D341Med (cell line): ENCODE results near the gene TNS3.
"Not testable (repeated sequence)": the region's sequence is repeated elsewhere in the genome, so short reads cannot be mapped to it uniquely, and the experiment has no call there.

Source experiments
- DNase-seq: peaks from one replicate; pipeline ENCODE4 v3.0.0; 2012; ENCODE audit warnings: low spot score

TNS3 gene

GRCh38 chr7:47283497-47284131 lies 298.3 kb downstream of the TNS3 start:
- DNase-seq = no peak

GRCh38 chr7:47282790-47283496 lies 299.0 kb downstream of the TNS3 start:
- DNase-seq = no peak

- no peak for DNase-seq
Observed at GRCh38 chr7:47281966-47282643, 299.8 kb downstream of the TNS3 start.

GRCh38 chr7:47281161-47281560 lies 300.8 kb downstream of the TNS3 start:
- no peak for DNase-seq

- no peak for DNase-seq
Observed at GRCh38 chr7:47280114-47280513, 301.8 kb downstream of the TNS3 start.

GRCh38 chr7:47278043-47278442 lies 303.9 kb downstream of the TNS3 start:
- DNase-seq = no peak

GRCh38 chr7:47277321-47277781 lies 304.6 kb downstream of the TNS3 start:
- DNase-seq = no peak

GRCh38 chr7:47273974-47274766 lies 307.7 kb downstream of the TNS3 start:
- no peak for DNase-seq

- DNase-seq = no peak
Observed at GRCh38 chr7:47273088-47273487, 308.8 kb downstream of the TNS3 start.

GRCh38 chr7:47271749-47272148 lies 310.2 kb downstream of the TNS3 start:
- DNase-seq = no peak

GRCh38 chr7:47268851-47269836 lies 312.8 kb downstream of the TNS3 start:
- no peak for DNase-seq

- no peak for DNase-seq
Observed at GRCh38 chr7:47267346-47267745, 314.6 kb downstream of the TNS3 start.

- DNase-seq = no peak
Observed at GRCh38 chr7:47266799-47267198, 315.1 kb downstream of the TNS3 start.

- no peak for DNase-seq
Observed at GRCh38 chr7:47266131-47266706, 315.7 kb downstream of the TNS3 start.

- no peak for DNase-seq
Observed at GRCh38 chr7:47265621-47266020, 316.3 kb downstream of the TNS3 start.

GRCh38 chr7:47264021-47264651 lies 317.8 kb downstream of the TNS3 start:
- DNase-seq = no peak

- DNase-seq = no peak
Observed at GRCh38 chr7:47262881-47263280, 319.0 kb downstream of the TNS3 start.

GRCh38 chr7:47262160-47262559 lies 319.8 kb downstream of the TNS3 start:
- not testable (repeated sequence) for DNase-seq

GRCh38 chr7:47260270-47260669 lies 321.6 kb downstream of the TNS3 start:
- DNase-seq = no peak

- DNase-seq = no peak
Observed at GRCh38 chr7:47259682-47260081, 322.2 kb downstream of the TNS3 start.
